HEK293T (cell line): ENCODE data around the gene PICALM.

Source experiments
- ARNT ChIP-seq: fragments of 450-650 bp; IDR thresholded peaks from 2 replicates; pipeline ENCODE4 v1.6.1; 2017; ENCODE audit warnings: mild to moderate bottlenecking
- ELF4 ChIP-seq: fragments of 450-650 bp; IDR thresholded peaks from 2 replicates; pipeline ENCODE4 v1.6.1; 2017; ENCODE audit warnings: antibody characterized with exemption
- FOXM1 ChIP-seq: fragments of 450-650 bp; IDR thresholded peaks from 2 replicates; pipeline ENCODE4 v1.6.1; 2017; ENCODE audit warnings: mild to moderate bottlenecking, borderline replicate concordance
- HDGF ChIP-seq: fragments of 450-650 bp; IDR thresholded peaks from 2 replicates; pipeline ENCODE4 v1.6.1; 2017; ENCODE audit warnings: antibody characterized with exemption, borderline replicate concordance
- NFRKB ChIP-seq: fragments of 450-650 bp; IDR thresholded peaks from 2 replicates; pipeline ENCODE4 v1.6.1; 2016; ENCODE audit warnings: mild to moderate bottlenecking, moderate library complexity
- SUZ12 ChIP-seq: fragments of 450-650 bp; IDR thresholded peaks from 2 replicates; pipeline ENCODE4 v1.6.1; 2016; ENCODE audit warnings: mild to moderate bottlenecking
- ZNF384 ChIP-seq: fragments of 450-650 bp; IDR thresholded peaks from 2 replicates; pipeline ENCODE4 v1.6.1; 2016

DNA sequence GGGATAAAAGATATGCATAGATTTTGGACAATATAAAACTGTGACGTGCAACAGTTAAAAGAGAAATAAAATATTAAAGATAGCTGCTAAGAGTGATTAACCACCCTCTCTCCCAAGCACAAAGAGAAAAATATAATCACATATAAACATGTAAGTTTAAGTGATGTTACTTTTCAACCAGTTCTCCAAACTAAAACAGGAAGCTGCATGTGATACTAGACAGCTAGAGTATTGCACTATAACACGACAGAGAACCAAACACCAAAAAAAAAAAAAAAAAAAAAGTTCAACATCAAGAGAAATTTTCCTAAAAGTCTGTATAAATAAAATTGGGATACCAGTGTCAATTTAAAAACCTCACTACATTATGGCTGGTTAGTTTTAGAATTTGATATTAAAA lies 79.1 kb downstream of the PICALM start:
- TF ChIP-seq FOXM1: no peak
- TF ChIP-seq ZNF384: no peak
- TF ChIP-seq SUZ12: no peak
- TF ChIP-seq ARNT: no peak
- no peak for TF ChIP-seq NFRKB
- TF ChIP-seq HDGF: no peak
- no peak for TF ChIP-seq ELF4
